Middle frontal gyrus (tissue), 1 donor: Measurements from ENCODE around the gene GABBR2.

ENCODE experiments used
- DNase-seq: peaks from one replicate; pipeline ENCODE4 v3.0.0-alpha.2; 2015; ENCODE audit warnings: low spot score; ENCODE audit errors: extremely low spot score

The GABBR2 gene

GRCh38 chr9:98372077-98372836, 336.5 kb downstream of the GABBR2 start:
- no peak for DNase-seq

GRCh38 chr9:98370976-98371315, 337.8 kb downstream of the GABBR2 start:
- DNase-seq, result no peak

- no peak for DNase-seq
These were observed 338.3 kb downstream of the GABBR2 start for GRCh38 chr9:98370300-98370975.

GRCh38 chr9:98369896-98370295, 338.8 kb downstream of the GABBR2 start:
- no peak for DNase-seq

GRCh38 chr9:98369471-98369870, 339.3 kb downstream of the GABBR2 start:
- DNase-seq, result no peak

GRCh38 chr9:98369066-98369425, 339.7 kb downstream of the GABBR2 start:
- no peak for DNase-seq

- DNase-seq, result no peak
These were observed 340.2 kb downstream of the GABBR2 start for GRCh38 chr9:98368366-98369065.

- no peak for DNase-seq
These were observed 340.8 kb downstream of the GABBR2 start for GRCh38 chr9:98367923-98368322.

GRCh38 chr9:98367371-98367900, 341.3 kb downstream of the GABBR2 start:
- DNase-seq, result no peak

GRCh38 chr9:98365781-98366180, 343.0 kb downstream of the GABBR2 start:
- DNase-seq, result no peak

GRCh38 chr9:98365227-98365669, 343.5 kb downstream of the GABBR2 start:
- no peak for DNase-seq

- no peak for DNase-seq
These were observed 344.6 kb downstream of the GABBR2 start for GRCh38 chr9:98364086-98364485.

- DNase-seq, result no peak
These were observed 345.1 kb downstream of the GABBR2 start for GRCh38 chr9:98363644-98364043.

- DNase-seq, result no peak
These were observed 346.0 kb downstream of the GABBR2 start for GRCh38 chr9:98362624-98363252.

- no peak for DNase-seq
These were observed 347.1 kb downstream of the GABBR2 start for GRCh38 chr9:98361645-98362044.

GRCh38 chr9:98360176-98360708, 348.5 kb downstream of the GABBR2 start:
- no peak for DNase-seq

- no peak for DNase-seq
These were observed 349.2 kb downstream of the GABBR2 start for GRCh38 chr9:98359569-98359968.

GRCh38 chr9:98357921-98358535, 350.7 kb downstream of the GABBR2 start:
- DNase-seq, result no peak

- no peak for DNase-seq
These were observed 351.6 kb downstream of the GABBR2 start for GRCh38 chr9:98356953-98357690.

- DNase-seq, result no peak
These were observed 352.4 kb downstream of the GABBR2 start for GRCh38 chr9:98356326-98356725.
